ENCODE measurements around the gene MOV10.
A peak's percentile ranks its signal among the peaks of the same experiment; 100 is the strongest.
"Not testable (repeated sequence)": the region's sequence is repeated elsewhere in the genome, so short reads cannot be mapped to it uniquely, and the experiment has no call there.

Gene MOV10

DNA sequence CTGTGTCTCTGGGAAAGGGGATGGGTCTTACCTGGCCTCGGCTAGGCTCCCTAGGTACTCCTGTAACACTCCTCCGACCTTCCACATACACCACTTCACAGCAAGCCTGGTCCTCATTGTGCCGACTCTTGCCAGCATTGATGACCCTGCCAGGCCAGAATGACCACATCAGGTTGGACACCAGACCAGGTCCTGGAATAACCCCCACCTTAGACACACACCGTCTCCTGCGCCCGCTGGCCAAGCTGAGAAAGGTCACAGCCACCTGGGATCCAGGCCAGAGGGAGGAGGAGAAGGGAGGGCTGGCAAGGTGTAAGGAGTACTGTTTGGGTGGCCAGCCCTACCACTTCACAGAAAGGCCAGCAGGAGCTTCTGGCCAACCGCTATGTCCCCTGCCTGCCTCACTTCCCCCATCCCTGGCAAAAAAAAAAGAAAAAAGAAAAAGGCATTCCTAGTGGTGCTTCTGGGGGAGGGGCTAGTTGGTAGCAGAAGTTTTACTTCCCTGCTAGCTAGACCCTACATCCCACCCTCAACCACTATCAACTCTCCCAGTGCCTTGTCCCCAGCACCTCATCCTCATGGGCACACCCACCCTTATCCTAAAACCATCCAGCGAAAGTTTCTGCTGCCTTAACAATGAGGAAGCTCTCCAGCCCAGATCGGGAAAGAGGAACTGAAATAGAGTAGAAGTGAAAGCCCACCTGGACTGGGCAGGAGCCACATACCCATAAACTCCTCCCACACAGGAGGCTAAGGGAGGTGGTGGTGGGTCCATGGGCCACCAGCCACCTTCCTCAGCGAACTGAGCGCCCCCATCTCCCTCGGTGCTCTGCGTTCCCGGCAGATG lies 39.2 kb downstream of the MOV10 start:
- no peak for DNase-seq (ENCODE audit: low read depth, low spot score)

DNA sequence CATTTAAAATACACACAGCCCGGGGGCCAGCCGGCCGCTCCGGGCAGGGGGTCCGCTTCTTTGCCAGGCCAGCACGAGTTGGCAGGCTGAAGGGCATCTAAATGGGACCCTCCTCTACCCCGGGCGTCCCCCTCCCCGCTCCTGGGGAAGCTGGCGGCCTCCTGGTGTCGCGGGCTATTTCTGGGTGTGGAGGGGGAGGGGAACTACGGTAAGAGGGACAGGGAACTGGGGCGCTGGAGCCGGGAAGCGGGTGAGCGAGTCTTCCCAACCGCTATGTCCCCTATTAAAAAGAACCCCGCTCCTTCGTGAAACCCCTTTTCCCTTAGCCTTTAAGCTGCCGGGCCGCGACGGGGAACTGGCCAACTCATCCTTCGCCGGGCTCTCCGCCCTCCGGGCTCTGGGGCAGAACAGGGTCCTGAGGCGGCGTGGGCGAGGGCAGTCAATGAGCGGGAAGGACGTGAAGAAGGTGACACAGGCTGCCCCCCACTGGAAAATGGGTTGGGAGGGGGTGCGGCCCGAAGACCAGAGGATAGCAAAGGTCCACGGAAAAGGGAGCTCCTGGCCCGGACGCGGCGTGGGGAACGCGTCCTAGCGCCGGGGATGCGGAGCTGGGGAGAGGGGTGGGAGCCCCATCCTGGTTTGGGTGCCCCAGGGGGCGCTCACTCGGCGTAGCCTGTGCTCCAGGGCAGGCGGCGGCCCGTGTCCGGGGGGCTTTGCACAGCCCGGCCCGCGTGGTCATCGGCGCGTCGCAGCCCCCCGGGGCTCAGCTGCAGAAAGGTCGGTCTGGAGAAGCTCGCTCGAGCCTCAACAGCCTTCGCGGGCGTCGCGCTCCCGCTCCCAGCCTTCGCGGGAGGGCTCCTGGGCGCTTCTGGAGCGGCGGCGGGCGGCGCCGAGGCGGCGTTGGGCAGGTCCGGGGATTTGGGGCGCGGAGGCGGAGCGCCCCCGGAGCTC lies 40.1 kb downstream of the MOV10 start:
- no peak for DNase-seq (ENCODE audit: low read depth, low spot score)

DNA sequence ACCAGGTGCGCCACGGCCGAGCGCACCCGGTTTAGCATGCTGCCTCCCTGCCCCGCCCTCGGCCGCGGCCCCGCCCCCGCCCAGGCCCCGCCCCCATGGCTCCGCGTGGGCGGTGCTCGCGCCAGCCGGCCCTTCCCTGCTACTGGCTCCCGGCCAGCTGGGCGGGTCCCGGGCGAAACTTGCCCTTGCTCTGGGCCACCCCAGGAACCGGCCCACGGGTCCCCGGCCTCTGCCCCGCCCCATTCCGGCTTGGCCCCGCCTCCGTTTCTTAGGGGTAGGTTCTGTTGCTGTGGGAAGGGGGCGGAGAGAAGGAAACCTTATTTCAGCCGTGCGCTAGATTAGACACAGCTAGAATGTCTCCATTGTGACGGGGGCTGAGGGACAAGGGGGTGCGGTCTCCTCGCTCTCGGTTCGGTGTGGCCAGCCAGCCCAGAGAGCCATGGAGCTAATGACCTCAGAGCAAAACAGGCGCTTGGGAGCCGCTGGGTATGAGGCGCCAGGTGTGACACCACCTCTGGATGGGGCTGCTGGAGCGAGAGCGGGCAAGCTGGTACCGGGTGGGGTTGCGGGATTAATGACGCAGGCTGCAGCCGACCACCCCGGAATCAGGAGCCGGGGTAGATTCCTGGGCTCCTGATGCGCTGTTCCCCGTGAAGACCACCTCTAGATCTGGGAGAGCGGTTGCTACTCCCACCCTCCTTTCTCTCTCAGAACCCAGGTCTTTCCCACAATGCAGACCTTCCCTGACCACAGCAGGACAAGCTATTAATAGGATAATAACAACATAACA lies 41.0 kb downstream of the MOV10 start, which contains the start of gene PPM1J:
PPM1J (minus strand) TSS at position 69 of the 790 bp plus-strand sequence; CDS start at position 38, 31 bp downstream.
- peak; percentile 83 for DNase-seq (ENCODE audit: low read depth, low spot score)

DNA sequence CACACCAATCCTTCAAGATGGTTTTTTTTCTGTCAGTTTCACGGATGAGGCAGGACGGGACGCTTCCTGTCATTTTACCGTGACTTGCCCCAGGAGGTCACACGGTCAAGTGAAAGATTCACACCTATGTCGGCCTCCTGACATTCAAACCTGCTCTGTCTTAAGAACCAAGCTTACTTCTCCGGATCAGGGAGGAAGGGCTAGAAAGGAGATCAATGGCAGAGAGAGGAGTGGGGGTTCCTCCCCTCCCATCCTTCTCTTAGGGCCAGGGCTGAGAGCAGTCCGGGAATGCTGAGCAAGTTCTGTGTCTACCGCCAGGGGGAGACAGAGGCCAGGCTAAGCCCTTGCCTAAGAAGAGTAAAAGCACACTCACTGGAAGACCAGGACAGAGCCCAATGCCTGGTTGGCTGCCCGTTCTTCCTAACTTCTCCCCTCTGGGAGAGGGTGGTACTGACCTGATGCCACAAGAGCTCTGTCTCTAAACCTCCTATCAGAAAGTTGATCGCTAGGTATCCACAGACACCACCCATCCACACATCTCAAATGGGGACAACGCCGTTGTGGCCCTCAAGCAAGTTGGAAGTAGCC lies 41.8 kb downstream of the MOV10 start:
- DNase-seq (ENCODE audit: low read depth, low spot score), result peak; percentile 61

DNA sequence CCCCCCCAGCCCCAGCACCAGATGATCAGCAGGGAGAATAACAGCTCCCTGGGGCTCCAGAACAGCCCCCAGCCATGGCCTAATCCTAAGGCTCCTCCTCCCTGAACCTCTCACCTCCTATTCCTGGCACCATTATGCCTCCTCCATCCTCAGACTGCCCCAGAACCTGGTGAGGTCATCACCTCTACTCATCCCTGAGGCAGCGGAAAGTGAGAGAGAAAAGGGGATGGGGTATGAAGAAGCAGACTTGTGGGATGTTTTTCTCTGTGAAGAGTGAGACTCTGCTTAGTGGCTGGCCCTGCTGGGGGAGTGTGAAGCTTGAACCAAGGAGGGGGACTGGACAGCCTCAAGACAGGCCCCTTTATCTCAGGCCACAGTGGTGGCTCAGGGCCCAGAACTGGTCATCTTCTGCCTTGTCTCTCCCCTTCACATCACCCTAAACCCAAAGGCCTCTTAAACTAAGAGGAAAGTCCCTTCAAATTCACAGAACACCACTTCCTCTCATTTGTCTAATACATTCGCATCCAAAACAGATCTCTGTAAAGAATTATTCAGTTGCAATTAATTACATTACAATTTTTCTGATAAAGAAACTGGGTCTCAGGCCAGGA lies 42.9 kb downstream of the MOV10 start:
- DNase-seq (ENCODE audit: low read depth, low spot score), result no peak

DNA sequence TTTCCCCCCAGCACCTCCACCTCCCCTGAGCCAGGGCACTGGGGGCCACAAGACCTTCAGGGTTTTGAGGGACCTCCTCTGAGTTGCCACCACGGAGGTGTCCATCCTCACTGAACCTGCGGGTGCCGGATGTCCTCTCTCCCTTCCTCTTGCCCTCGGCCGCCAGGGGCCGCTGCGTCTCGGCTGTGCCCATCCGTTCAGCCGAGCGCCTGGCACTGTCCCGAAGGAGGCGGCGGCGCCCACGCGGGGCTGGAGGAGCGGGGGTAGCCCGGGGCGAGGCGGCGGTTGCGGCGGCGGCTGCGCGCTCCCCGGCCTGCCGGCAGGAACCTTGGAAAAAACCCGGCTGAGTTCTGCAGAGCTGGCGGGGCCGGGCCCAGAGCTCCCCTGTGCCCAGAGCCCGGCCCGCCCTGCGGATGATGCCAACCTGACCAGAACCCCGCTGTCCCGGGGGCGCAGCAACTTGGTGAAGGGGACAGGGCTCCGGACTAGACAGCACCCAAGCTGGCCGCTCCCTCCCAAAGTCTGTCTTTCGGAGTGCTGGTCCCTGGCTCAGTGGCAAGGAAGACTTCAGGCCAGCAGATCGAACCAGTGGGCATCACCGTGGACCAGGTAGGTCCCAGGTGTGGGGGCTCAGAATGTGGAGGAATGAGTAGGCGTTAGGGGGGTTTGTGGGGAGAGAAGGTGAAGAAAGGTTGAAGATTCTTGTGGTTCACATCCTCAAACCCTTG lies 44.4 kb downstream of the MOV10 start:
- peak; percentile 42 for DNase-seq (ENCODE audit: low read depth, low spot score)

DNA sequence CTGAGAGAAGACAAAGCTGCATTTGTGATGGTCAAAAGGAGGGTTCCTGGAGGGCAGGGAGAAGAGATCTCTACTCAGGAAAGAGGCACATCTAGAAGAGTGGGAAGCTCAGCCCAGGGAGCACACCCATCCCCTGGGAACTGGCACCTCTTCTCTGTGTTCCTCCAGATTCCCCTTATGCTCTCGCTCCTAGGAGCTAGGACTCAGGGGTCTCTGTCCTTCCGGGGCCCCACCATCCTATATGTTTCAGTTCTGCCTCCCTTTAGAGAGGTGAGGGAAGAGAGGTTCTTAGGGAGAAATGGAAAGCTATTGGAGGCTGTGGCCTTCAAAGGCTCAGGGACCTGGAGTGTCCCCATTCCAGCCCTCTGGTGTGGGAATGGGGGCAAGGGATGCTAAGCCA lies 45.2 kb downstream of the MOV10 start:
- no peak for DNase-seq (ENCODE audit: low read depth, low spot score)

DNA sequence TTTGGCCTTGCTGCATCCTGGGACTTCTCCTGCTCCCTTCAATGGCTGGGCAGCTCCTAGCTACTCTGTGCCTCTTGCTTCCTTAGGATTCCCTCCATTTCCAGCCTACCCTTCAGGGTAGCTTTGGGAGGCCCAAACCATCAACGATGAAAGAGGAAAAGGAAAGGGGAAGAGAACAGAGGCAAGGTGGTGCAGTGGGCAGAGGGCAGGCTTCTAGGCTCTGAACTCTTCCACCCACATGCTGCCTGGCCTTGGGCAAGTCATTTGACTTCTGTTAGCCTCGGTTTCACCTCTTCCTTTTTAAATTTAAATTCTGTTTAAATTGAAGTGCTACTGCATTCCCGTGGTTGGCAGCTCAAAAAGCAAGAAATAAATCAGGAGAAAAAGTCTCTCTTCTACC lies 46.3 kb downstream of the MOV10 start:
- no peak for DNase-seq (ENCODE audit: low read depth, low spot score)

DNA sequence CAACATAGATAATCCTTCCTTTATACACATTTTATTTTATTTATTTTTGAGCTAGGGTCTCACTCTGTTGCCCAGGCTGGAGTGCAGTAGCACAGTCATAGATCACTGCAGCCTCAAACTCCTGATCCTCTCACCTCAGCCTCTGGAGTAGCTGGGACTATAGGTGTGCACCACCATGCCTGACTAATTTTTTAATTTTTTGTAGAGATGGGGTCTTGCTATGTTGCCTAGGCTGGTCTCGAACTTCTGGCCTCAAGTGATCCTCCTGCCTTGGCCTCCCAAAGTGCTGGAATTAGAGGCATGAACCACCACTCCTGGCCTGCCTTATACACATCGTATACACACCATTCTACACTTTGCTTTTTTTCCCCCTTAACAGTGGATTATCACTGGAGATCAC lies 46.8 kb downstream of the MOV10 start:
- DNase-seq (ENCODE audit: low read depth, low spot score), result not testable (repeated sequence)

DNA sequence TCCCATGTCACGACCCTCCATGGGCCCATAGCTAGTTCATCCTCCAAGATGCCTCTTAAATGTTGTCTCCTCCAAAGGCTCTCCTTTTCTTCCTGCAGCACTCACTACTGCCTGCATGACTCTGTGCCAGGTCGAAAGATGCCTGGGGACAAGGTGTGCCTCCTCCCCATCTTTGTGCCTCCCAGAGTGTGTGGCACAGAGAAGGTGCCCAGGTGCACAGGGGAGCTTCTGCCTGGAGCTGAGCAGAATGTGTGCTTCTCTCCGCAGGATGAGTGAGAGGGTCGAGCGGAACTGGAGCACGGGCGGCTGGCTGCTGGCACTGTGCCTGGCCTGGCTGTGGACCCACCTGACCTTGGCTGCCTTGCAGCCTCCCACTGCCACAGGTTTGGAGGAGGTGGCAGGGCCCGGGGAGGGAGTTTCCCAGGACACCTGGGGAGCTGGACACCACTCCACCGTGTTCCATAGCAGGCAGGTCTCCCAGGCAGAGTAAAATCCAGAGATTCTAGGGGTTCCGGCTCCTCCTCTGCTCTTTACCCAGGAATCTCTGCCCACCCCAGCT lies 47.6 kb downstream of the MOV10 start:
- DNase-seq (ENCODE audit: low read depth, low spot score), result no peak

DNA sequence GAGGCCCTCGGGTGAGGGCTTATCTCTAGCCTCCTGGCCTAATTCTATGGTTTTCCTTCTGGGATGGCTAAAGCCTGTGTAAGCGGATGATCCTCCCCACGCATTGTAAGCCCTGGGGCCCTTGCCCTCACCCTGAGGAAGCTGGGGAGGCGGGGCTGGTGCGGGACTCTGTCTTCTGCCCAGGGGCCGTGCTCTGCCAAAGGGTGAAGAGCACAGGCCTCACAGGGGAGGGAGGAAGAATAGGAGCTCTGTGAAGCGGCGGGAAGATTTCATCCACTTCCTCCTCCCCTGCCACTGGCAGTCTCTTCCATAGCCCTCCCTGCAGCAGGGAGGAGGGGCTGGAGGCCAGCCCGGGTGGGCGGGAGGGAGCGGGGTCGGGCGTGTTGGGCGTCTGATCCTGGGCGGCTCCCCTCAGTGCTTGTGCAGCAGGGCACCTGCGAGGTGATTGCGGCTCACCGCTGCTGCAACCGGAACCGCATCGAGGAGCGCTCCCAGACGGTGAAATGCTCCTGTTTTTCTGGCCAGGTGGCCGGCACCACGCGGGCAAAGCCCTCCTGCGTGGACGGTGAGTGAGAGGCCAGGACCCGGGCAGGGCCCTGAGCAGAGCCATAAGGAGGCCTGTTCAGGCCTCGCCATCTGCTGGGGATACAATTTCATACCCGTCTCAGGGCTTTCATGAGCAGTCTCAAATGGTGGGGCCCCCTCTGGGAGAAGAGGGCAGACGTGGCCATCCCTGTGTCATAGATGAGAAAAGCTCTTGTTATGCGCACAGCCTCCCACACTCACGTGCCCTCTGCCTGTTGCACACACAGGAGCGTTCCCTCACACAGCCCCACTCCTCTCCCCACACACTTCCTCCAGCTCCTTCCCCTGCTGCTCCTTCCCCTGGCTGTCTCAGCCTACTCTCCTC lies 48.4 kb downstream of the MOV10 start:
- DNase-seq (ENCODE audit: low read depth, low spot score), result no peak

DNA sequence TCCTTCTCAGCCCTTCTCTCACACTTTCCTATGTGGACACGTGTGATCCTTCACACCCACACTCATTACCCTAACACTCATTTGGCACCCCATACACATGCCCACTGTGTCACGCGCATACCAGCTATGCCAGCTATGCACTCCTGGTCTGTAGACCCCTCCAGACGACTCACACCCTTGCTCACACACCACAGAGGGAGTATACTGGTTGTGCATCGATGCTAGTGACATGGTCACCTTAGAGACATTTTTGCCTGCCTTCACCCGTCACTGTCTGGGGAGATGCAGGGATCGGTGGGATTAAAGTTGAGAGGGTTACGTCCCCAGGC lies 49.0 kb downstream of the MOV10 start:
- DNase-seq (ENCODE audit: low read depth, low spot score), result no peak

DNA sequence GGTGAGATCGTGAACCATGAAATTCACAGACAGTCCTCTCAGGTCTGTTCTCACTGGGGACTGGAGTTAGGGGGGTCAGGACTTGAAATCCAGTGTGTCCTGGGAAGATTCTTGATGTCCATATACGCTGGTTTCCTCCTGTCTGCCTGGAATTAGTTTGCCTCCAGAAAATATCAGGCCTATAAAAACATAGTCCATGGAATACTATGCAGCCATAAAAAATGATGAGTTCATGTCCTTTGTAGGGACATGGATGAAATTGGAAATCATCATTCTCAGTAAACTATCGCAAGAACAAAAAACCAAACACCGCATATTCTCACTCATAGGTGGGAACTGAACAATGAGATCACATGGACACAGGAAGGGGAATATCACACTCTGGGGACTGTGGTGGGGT lies 49.8 kb downstream of the MOV10 start:
- DNase-seq (ENCODE audit: low read depth, low spot score), result not testable (repeated sequence)

DNA sequence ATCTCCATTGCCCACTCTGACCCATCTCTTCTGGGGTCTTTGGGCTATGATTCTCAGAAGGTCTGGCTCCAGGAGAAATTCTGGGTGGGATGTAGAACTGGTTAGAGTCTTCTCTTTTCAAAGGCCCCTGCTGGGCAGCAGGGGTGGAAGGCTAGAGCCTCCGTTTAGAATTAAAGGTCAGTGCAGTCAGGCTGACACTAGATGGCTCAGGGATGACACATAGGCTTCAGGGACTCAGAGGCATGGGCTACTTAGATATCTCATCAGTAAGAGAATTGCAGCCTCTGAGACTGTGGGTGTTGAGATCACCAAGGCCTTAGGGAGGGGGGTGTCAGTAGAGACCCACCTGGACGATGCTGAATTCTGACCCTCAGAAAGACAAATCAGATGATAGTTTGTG lies 53.3 kb downstream of the MOV10 start:
- DNase-seq (ENCODE audit: low read depth, low spot score), result no peak

DNA sequence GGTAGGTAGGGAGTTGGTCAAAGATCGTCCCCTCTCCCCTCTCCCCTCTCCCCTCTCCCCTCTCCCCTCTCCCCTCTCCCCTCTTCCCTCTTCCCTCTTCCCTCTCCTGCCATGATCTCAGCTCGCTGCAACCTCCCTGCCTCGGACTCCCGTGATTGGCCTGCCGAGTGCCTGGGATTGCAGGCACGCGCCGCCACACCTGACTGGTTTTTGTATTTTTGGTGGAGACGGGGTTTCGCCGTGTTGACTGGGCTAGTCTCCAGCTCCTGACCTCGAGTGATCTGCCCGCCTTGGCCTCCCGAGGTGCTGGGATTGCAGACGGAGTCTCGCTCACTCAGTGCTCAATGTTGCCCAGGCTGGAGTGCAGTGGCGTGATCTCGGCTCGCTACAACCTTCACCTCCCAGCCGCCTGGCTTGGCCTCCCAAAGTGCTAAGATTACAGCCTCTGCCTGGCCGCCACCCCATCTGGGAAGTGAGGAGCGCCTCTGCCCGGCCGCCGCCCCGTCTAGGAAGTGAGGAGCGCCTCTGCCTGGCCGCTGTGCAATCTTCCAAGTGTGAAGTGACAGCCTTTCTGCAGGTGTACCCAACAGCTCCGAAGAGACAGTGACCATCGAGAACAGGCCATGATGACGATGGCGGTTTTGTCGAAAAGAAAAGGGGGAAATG lies 54.0 kb downstream of the MOV10 start:
- not testable (repeated sequence) for DNase-seq (ENCODE audit: low read depth, low spot score)

DNA sequence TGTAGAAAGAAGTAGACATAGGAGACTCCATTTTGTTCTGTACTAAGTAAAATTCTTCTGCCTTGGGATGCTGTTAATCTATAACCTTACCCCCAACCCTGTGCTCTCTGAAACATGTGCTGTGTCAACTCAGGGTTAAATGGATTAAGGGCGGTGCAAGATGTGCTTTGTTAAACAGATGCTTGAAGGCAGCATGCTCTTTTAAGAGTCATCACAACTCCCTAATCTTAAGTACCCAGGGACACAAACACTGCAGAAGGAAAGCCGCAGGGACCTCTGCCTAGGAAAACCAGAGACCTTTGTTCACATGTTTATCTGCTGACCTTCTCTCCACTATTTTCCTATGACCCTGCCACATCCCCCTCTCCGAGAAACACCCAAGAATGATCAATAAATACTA lies 54.6 kb downstream of the MOV10 start:
- not testable (repeated sequence) for DNase-seq (ENCODE audit: low read depth, low spot score)

DNA sequence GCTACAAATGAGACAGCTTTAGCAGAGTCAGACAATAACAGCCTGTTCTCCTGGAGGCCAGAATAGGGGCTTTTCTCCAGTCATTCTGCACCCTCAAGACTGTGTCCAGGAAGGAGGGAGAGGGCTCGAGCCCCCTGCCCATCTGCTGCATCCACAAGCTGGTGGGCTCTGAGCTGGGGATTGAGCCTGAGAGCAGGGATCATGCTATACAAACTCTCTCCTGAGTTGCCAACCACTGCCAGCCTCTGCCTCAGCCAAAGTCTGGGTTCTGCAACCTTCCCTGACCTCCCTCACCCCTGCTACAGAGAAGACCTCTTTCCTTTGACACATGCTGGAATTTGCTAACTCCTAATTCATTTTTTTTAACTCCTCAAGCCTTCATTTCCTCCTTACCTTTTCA lies 55.5 kb downstream of the MOV10 start:
- DNase-seq (ENCODE audit: low read depth, low spot score), result no peak

DNA sequence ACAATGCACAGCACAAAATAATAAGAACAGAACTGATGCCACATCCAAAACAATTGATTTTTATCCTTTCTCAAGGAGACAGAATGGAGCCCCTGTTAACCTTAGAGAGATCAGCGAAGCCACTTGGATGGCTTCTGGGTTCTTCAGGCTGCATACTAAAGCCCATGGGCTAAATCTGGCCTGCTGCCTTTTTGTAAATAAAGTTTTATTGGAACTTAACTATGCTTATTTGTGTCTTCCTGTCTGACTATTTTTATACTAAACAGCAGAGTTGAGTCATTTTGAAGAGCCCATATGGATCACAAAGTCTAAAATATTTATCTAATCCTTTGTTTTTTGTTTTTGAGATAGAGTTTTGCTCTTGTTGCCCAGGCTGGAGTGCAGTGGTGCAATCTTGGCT lies 57.0 kb downstream of the MOV10 start:
- DNase-seq (ENCODE audit: low read depth, low spot score), result no peak
